ENCODE measurements around the gene MECP2.

MECP2 gene

GRCh38 chrX:154030715-154031305, 66.7 kb downstream of the MECP2 start:
- Histone ChIP-seq H2AFZ (ENCODE audit: low read depth, low read length) (no peak overlapping the region), H3K27ac (ENCODE audit: low read length) (no peak overlapping the region), H3K27me3 (ENCODE audit: low read depth, low read length) (no peaks in the 10 kb centered on the region), H3K4me1 (ENCODE audit: low read length) (no peaks in the 10 kb centered on the region), H3K4me3 (ENCODE audit: low read length) (no peak overlapping the region), H3K79me2 (ENCODE audit: low read length) (peaks cover 7% of the 10 kb centered on the region), H3K4me2 (ENCODE audit: low read length) (no peak overlapping the region), H4K20me1 (ENCODE audit: insufficient read depth, low read length) (peaks cover 7% of the 10 kb centered on the region; the same call in 1 of the 2 replicates), H3K36me3 (replicated peaks; ENCODE audit: low read depth, low read length) (peaks cover 17% of the 10 kb centered on the region), H3K9ac (ENCODE audit: low read length) (no peak overlapping the region), H3K9me3 (ENCODE audit: insufficient read depth, low read length) (no peaks in the 10 kb centered on the region)
- TF ChIP-seq EZH2phosphoT487 (IDR thresholded peaks at IDR 0.05; ENCODE audit: low read depth): no peak
- no peak for TF ChIP-seq CTCF (IDR thresholded peaks at IDR 0.05; ENCODE audit: low read depth, low read length)

GRCh38 chrX:154030266-154030665, 67.3 kb downstream of the MECP2 start:
- no peak for TF ChIP-seq CTCF (IDR thresholded peaks at IDR 0.05; ENCODE audit: low read depth, low read length)
- TF ChIP-seq EZH2phosphoT487 (IDR thresholded peaks at IDR 0.05; ENCODE audit: low read depth): no peak
- Histone ChIP-seq H3K4me1 (ENCODE audit: low read length) (no peaks in the 10 kb centered on the region), H3K27me3 (ENCODE audit: low read depth, low read length) (no peaks in the 10 kb centered on the region), H4K20me1 (ENCODE audit: insufficient read depth, low read length) (peaks cover 7% of the 10 kb centered on the region; the same call in 1 of the 2 replicates), H3K4me3 (ENCODE audit: low read length) (no peak overlapping the region), H2AFZ (ENCODE audit: low read depth, low read length) (no peak overlapping the region), H3K27ac (ENCODE audit: low read length) (no peak overlapping the region), H3K9me3 (ENCODE audit: insufficient read depth, low read length) (no peaks in the 10 kb centered on the region), H3K36me3 (replicated peaks; ENCODE audit: low read depth, low read length) (peaks cover 17% of the 10 kb centered on the region), H3K4me2 (ENCODE audit: low read length) (no peak overlapping the region), H3K9ac (ENCODE audit: low read length) (no peak overlapping the region), H3K79me2 (ENCODE audit: low read length) (peaks cover 7% of the 10 kb centered on the region)

GRCh38 chrX:154029439-154029838, 68.1 kb downstream of the MECP2 start:
- H3K4me1 ChIP-seq (ENCODE audit: low read length): no peaks in the 10 kb centered on the region
- TF ChIP-seq CTCF (IDR thresholded peaks at IDR 0.05; ENCODE audit: low read depth, low read length): peak; percentile 7; the same call in 1 of the 2 replicates
- TF ChIP-seq EZH2phosphoT487 (IDR thresholded peaks at IDR 0.05; ENCODE audit: low read depth): no peak
- no peak overlapping the region for H3K4me2 ChIP-seq (ENCODE audit: low read length)
- H3K27ac ChIP-seq (ENCODE audit: low read length): no peak overlapping the region
- H3K9me3 ChIP-seq (ENCODE audit: insufficient read depth, low read length): no peaks in the 10 kb centered on the region
- no peak overlapping the region for H3K4me3 ChIP-seq (ENCODE audit: low read length)
- H3K9ac ChIP-seq (ENCODE audit: low read length): no peak overlapping the region
- H2AFZ ChIP-seq (ENCODE audit: low read depth, low read length): no peak overlapping the region
- H3K79me2 ChIP-seq (ENCODE audit: low read length): peaks cover under 1% of the 10 kb centered on the region
- peaks cover 17% of the 10 kb centered on the region for H3K36me3 ChIP-seq (replicated peaks; ENCODE audit: low read depth, low read length)
- H4K20me1 ChIP-seq (ENCODE audit: insufficient read depth, low read length): no peaks in the 10 kb centered on the region
- H3K27me3 ChIP-seq (ENCODE audit: low read depth, low read length): no peaks in the 10 kb centered on the region

GRCh38 chrX:154028502-154029184, 68.9 kb downstream of the MECP2 start:
- H3K4me1 ChIP-seq (ENCODE audit: low read length): no peaks in the 10 kb centered on the region
- peaks cover 17% of the 10 kb centered on the region for H3K36me3 ChIP-seq (replicated peaks; ENCODE audit: low read depth, low read length)
- TF ChIP-seq EZH2phosphoT487 (IDR thresholded peaks at IDR 0.05; ENCODE audit: low read depth) (no peak), CTCF (IDR thresholded peaks at IDR 0.05; ENCODE audit: low read depth, low read length) (no peak)
- H3K79me2 ChIP-seq (ENCODE audit: low read length): no peaks in the 10 kb centered on the region
- no peaks in the 10 kb centered on the region for H4K20me1 ChIP-seq (ENCODE audit: insufficient read depth, low read length)
- no peak overlapping the region for H3K27ac ChIP-seq (ENCODE audit: low read length)
- no peaks in the 10 kb centered on the region for H3K27me3 ChIP-seq (ENCODE audit: low read depth, low read length)
- H3K9me3 ChIP-seq (ENCODE audit: insufficient read depth, low read length): no peaks in the 10 kb centered on the region
- no peak overlapping the region for H3K4me2 ChIP-seq (ENCODE audit: low read length)
- H3K9ac ChIP-seq (ENCODE audit: low read length): no peak overlapping the region
- H3K4me3 ChIP-seq (ENCODE audit: low read length): no peak overlapping the region
- no peak overlapping the region for H2AFZ ChIP-seq (ENCODE audit: low read depth, low read length)

All from OCI-LY3 (cell line).